Suprapubic skin (tissue), 3 donors: ENCODE measurements around the gene SLC9A9.

Source experiments
- CTCF ChIP-seq, 2 donors: fragments of 200-600 bp in 1 of 2; fragments of 450-650 bp in 1 of 2; sonication (generic) in 1 of 2; IDR thresholded peaks; one replicate each; pipeline ENCODE4 v1.5.1; 2016 to 2019; ENCODE audit warnings: antibody characterized with exemption in 2 of 2, mild to moderate bottlenecking in 1 of 2, moderate library complexity in 1 of 2
- EP300 ChIP-seq: sonication (generic); formaldehyde crosslinking; IDR thresholded peaks from one replicate; pipeline ENCODE4 v1.6.1; 2017; ENCODE audit warnings: antibody characterized with exemption
- POLR2A ChIP-seq, 2 donors: fragments of 450-650 bp; IDR thresholded peaks; one replicate each; pipeline ENCODE4 v1.6.1; 2017; ENCODE audit warnings: antibody characterized with exemption in 2 of 2, mild to moderate bottlenecking in 2 of 2, moderate library complexity in 2 of 2

DNA sequence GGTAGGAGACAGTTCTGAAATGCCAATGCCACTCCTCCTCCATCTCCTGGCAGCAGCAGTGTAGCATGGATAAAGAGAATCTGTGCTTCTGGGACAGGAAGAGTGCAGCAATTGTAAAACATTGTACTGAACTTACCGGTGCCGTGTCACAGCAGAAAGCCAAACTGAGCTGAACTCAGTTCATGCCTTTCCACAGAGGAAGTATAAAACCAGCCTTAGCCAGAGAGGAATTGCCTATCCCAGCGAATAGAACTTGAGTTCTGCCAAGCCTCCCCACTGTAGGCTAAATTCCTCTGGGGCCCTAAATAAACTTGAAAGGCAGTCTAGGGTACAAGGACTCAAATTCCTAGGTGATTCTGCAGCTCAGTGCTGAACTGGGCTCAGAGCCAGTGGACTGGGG lies 148.8 kb downstream of the SLC9A9 start:
- TF ChIP-seq POLR2A (IDR thresholded peaks at IDR 0.05) (no peak), CTCF (IDR thresholded peaks at IDR 0.05) (no peak), EP300 (no peak)
